ENCODE data around the gene CRLF3.

The CRLF3 gene

DNA sequence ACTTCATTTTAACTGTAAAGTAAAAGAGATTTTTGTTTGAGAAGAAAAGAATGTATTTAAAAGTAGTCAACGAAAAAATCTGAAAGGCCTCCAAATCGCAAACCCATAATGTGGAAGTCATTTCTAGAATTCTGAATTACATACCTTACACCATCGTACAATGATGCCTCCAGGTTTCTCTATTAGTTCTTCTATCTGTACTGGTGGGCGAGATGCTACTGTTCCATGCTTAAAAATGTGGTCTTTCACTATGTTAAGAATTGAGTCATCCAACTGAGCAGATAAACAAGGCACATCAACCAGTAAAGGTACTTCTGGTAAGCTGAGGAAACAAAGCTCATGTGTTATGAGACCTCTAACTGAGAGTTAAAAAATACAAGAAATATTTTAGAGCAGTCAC is 28.5 kb downstream of the CRLF3 start:
- H3K9me3 ChIP-seq: no peaks in the 10 kb centered on the region
- H3K36me3 ChIP-seq: peaks cover 100% of the 10 kb centered on the region
- TF ChIP-seq, protein P1, sequence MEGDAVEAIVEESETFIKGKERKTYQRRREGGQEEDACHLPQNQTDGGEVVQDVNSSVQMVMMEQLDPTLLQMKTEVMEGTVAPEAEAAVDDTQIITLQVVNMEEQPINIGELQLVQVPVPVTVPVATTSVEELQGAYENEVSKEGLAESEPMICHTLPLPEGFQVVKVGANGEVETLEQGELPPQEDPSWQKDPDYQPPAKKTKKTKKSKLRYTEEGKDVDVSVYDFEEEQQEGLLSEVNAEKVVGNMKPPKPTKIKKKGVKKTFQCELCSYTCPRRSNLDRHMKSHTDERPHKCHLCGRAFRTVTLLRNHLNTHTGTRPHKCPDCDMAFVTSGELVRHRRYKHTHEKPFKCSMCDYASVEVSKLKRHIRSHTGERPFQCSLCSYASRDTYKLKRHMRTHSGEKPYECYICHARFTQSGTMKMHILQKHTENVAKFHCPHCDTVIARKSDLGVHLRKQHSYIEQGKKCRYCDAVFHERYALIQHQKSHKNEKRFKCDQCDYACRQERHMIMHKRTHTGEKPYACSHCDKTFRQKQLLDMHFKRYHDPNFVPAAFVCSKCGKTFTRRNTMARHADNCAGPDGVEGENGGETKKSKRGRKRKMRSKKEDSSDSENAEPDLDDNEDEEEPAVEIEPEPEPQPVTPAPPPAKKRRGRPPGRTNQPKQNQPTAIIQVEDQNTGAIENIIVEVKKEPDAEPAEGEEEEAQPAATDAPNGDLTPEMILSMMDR (IDR thresholded peaks at IDR 0.05): no peak

GRCh38 chr17:30794372-30794771 is 30.1 kb downstream of the CRLF3 start:
- Histone ChIP-seq H3K9me3 (no peaks in the 10 kb centered on the region), H3K36me3 (peaks cover 93% of the 10 kb centered on the region), H3K27me3 (no peaks in the 10 kb centered on the region), H3K4me1 (ENCODE audit: control insufficient read depth in 1 of 2, insufficient read depth in 1 of 2, low read depth in 1 of 2, low read length in 1 of 2) (no peaks in the 10 kb centered on the region), H3K4me3 (ENCODE audit: low read depth in 1 of 2, low read length in 1 of 2) (no peak overlapping the region), H3K27ac (no peak overlapping the region)
- TF ChIP-seq, protein P1 (IDR thresholded peaks at IDR 0.05): no peak

More for the DNA sequence above, 28.5 kb downstream of the CRLF3 start:
- Histone ChIP-seq H3K27ac (peak overlapping the region; percentile 48), H3K4me3 (ENCODE audit: low read depth in 1 of 2, low read length in 1 of 2) (no peak overlapping the region), H3K4me1 (ENCODE audit: control insufficient read depth in 1 of 2, insufficient read depth in 1 of 2, low read depth in 1 of 2, low read length in 1 of 2) (no peaks in the 10 kb centered on the region), H3K27me3 (no peaks in the 10 kb centered on the region)

DNA sequence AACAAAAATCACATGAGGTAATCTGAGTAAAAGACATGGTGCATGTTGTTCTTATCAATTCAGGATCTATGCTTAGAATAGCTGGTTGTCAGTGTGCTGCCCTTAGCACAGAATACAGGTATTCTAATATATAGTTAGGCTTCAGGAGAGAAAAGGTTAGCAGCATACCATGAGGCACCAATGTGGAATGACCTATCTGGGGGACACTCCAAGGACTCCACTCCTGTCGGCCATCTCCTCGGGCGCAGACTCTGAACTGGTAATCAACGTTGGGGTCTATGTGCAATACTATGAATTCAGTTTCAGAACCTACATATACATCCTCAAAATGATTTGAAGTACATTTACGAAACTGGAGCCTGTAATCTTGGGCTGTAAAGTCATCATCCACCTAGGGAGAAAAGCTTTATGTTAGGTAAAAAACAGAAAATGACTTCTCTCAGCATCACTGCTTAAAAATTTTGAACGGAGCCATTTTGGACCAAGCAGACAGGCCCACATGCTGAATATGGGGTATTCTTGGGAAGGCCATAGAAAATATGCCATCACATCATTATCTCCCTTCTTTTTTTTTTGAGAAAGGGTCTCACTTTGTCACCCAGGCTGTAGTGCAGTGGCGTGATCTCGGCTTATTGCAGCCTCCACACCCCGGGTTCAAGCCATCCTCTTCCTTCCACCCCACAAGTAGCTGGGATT is 31.1 kb downstream of the CRLF3 start:
- Histone ChIP-seq H3K36me3 (peaks cover 92% of the 10 kb centered on the region), H3K9me3 (no peaks in the 10 kb centered on the region), H3K4me1 (ENCODE audit: control insufficient read depth in 1 of 2, insufficient read depth in 1 of 2, low read depth in 1 of 2, low read length in 1 of 2) (no peaks in the 10 kb centered on the region), H3K27me3 (no peaks in the 10 kb centered on the region), H3K4me3 (ENCODE audit: low read depth in 1 of 2, low read length in 1 of 2) (no peak overlapping the region), H3K27ac (peak overlapping the region; percentile 9)
- TF ChIP-seq, protein P1 (IDR thresholded peaks at IDR 0.05): no peak

DNA sequence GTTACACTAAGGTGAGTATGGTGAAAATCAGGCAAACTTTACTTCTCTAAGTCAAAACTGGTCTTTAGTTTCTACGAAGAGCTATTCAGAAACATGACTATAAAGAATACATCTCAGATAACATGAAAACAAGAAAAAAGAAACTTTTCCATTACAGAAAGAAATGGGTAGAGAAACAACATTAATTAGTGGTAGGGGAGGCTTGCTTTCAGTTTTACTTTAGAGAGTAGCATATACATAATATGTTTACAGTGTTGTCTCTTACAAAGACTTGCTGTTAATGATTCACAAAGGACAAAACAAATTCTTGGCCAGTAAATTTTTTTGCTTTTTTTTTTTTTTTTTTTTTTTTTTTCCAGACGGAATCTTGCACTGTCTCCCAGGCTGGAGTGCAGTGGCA is 34.2 kb downstream of the CRLF3 start:
- TF ChIP-seq, protein P1 (IDR thresholded peaks at IDR 0.05): no peak
- Histone ChIP-seq H3K4me3 (ENCODE audit: low read depth in 1 of 2, low read length in 1 of 2) (no peak overlapping the region), H3K9me3 (no peaks in the 10 kb centered on the region), H3K36me3 (peaks cover 92% of the 10 kb centered on the region), H3K4me1 (ENCODE audit: control insufficient read depth in 1 of 2, insufficient read depth in 1 of 2, low read depth in 1 of 2, low read length in 1 of 2) (no peaks in the 10 kb centered on the region), H3K27ac (peak overlapping the region; percentile 35), H3K27me3 (no peaks in the 10 kb centered on the region)

GRCh38 chr17:30788918-30789317 is 35.6 kb downstream of the CRLF3 start:
- H3K4me3 ChIP-seq (ENCODE audit: low read depth in 1 of 2, low read length in 1 of 2): no peak overlapping the region
- H3K27ac ChIP-seq: peak overlapping the region; percentile 4
- no peaks in the 10 kb centered on the region for H3K4me1 ChIP-seq (ENCODE audit: control insufficient read depth in 1 of 2, insufficient read depth in 1 of 2, low read depth in 1 of 2, low read length in 1 of 2)
- TF ChIP-seq, protein P1 (IDR thresholded peaks at IDR 0.05): no peak
- H3K27me3 ChIP-seq: no peaks in the 10 kb centered on the region
- H3K36me3 ChIP-seq: peaks cover 92% of the 10 kb centered on the region
- no peaks in the 10 kb centered on the region for H3K9me3 ChIP-seq

Measured in neutrophil (primary cell).